ENCODE results near the gene KIAA0513. TPM values are rescaled to one million over a fixed set of nuclear protein-coding genes. Genes with fewer than 3 reads are reported as not detected.

KIAA0513 gene
- polyA plus RNA-seq, 1 experiment = 10.0 TPM

DNA sequence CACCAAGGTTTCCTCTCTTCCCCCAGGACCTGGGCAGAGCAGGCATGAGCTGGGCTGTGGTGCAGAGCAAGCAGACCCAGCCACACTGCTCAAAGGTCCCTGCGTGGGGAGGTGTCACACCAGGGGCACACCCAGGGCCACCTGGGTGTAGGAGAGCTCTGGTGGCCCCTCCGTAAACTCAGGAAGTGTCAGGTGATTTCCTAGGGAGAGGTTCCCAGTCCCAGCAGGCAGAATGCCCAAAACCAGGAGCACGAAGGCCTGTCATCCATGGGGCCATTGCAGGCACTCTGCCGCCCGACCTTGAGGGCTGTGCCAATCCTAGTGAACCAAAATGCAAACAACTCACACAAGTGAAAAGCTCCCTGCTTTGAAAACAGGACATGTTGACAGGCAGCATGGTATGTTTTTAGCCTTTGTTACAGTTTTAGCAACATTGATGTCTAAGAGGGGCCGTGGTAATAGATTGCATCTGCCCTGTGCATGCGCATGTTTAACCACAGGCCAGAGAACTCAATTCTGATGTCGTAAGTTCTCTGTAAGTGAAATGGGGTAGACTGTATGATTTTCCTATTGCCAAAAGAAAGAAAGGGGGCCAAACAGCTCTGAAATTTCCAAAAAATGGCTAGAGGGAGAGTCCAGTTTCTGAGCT, 63.4 kb downstream of the KIAA0513 start:
- ChIA-PET POLR2A (no interaction called here), CTCF (interaction anchor here (0.6 to 1.0 kb wide), 2 partner anchors 11 to 24 kb away, joined by 3 read pairs; no protein-coding TSS in a partner anchor)
- Histone ChIP-seq H3K4me3 (ENCODE audit: low read depth, low read length) (no peak overlapping the region), H3K9me3 (ENCODE audit: control insufficient read depth, insufficient read depth, low read length) (no peaks in the 10 kb centered on the region; the same call in 1 of the 2 replicates), H3K27ac (ENCODE audit: low read depth, low read length) (no peak overlapping the region), H3K27me3 (ENCODE audit: control insufficient read depth, insufficient read depth, low read length) (peaks cover 11% of the 10 kb centered on the region)
- DNase-seq (ENCODE audit: low read depth, low spot score) = no peak
- TF ChIP-seq, protein P1, sequence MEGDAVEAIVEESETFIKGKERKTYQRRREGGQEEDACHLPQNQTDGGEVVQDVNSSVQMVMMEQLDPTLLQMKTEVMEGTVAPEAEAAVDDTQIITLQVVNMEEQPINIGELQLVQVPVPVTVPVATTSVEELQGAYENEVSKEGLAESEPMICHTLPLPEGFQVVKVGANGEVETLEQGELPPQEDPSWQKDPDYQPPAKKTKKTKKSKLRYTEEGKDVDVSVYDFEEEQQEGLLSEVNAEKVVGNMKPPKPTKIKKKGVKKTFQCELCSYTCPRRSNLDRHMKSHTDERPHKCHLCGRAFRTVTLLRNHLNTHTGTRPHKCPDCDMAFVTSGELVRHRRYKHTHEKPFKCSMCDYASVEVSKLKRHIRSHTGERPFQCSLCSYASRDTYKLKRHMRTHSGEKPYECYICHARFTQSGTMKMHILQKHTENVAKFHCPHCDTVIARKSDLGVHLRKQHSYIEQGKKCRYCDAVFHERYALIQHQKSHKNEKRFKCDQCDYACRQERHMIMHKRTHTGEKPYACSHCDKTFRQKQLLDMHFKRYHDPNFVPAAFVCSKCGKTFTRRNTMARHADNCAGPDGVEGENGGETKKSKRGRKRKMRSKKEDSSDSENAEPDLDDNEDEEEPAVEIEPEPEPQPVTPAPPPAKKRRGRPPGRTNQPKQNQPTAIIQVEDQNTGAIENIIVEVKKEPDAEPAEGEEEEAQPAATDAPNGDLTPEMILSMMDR (IDR thresholded peaks at IDR 0.05; ENCODE audit: low read depth, low read length) = no peak

DNA sequence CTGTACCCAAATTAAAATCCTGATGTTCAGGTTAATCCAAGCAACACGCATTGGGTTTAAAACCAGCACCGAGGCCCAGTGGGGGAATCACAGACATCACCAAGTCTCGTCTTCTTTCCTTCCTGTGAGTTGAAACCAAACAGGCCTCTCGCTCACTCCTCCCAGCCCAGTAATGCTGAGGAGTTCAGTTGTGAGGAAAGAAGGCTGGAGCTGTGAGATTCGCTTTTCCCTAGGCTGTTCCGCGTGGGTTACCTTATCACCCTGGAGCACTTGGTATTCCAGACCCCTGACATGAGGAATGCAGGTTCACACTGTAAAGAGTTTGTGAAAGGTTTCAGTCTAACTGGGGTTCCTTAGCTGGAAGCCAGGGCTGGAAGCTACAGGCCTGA, 63.9 kb downstream of the KIAA0513 start:
- DNase-seq (ENCODE audit: low read depth, low spot score) = no peak
- CTCF ChIA-PET = interaction anchor here (0.6 kb wide), 1 partner anchor 23 kb away, joined by 3 read pairs; no protein-coding TSS in a partner anchor

DNA sequence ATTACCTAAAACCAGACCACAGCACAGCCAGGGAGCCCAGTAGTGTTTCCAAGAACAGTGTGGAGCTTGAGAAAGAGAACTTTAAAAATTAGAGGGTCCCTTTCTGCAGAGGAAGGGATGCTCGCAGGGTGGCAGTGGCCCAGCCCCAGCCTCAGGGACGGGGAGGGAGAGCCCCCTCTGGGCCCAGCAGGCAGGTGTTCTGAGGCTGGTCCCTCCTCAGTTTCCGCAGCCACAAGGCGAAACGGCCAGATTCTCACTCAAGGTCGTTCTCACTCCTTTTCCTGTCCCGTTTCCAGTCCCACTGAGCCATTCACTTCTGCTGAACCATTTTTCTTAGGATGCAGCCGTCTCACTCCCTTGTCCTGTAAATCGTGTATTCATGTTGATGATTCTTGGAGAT, 64.7 kb downstream of the KIAA0513 start:
- no peak for DNase-seq (ENCODE audit: low read depth, low spot score)
- TF ChIP-seq, protein P1 (IDR thresholded peaks at IDR 0.05; ENCODE audit: low read depth, low read length) = no peak
- Histone ChIP-seq H3K4me3 (ENCODE audit: low read depth, low read length) (no peak overlapping the region), H3K27ac (ENCODE audit: low read depth, low read length) (no peak overlapping the region), H3K27me3 (ENCODE audit: control insufficient read depth, insufficient read depth, low read length) (peaks cover 18% of the 10 kb centered on the region), H3K9me3 (ENCODE audit: control insufficient read depth, insufficient read depth, low read length) (no peaks in the 10 kb centered on the region; the same call in 1 of the 2 replicates)
- ChIA-PET CTCF (no interaction called here), POLR2A (no interaction called here)

More for the DNA sequence above, 63.9 kb downstream of the KIAA0513 start:
- H3K27me3 ChIP-seq (ENCODE audit: control insufficient read depth, insufficient read depth, low read length) = peaks cover 11% of the 10 kb centered on the region
- TF ChIP-seq, protein P1 (IDR thresholded peaks at IDR 0.05; ENCODE audit: low read depth, low read length) = no peak
- POLR2A ChIA-PET = no interaction called here
- H3K4me3 ChIP-seq (ENCODE audit: low read depth, low read length) = no peak overlapping the region
- no peaks in the 10 kb centered on the region; the same call in 1 of the 2 replicates for H3K9me3 ChIP-seq (ENCODE audit: control insufficient read depth, insufficient read depth, low read length)
- H3K27ac ChIP-seq (ENCODE audit: low read depth, low read length) = no peak overlapping the region

DNA sequence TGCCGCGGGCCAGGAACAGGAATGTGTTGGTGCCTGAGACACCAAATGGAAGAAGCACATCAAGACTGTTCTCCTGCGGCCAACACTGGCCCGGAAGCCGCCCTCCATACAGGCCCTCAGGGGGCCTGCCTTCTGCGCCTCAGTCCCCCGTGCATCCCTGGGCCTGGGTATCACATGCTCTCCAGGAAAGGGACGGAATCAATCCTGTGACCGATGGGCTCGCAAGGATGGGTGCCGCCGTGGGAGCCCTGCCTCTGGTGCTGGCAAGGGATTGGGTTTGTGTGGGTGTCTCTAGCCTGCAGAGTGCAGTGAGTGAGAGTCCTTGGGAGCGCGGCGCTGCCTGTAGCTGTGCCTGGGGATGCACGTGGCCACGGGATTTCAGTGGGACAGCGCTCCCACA, 65.3 kb downstream of the KIAA0513 start:
- ChIA-PET POLR2A (no interaction called here), CTCF (no interaction called here)
- Histone ChIP-seq H3K27ac (ENCODE audit: low read depth, low read length) (no peak overlapping the region), H3K27me3 (ENCODE audit: control insufficient read depth, insufficient read depth, low read length) (peaks cover 18% of the 10 kb centered on the region), H3K9me3 (ENCODE audit: control insufficient read depth, insufficient read depth, low read length) (no peaks in the 10 kb centered on the region; the same call in 1 of the 2 replicates), H3K4me3 (ENCODE audit: low read depth, low read length) (no peak overlapping the region)
- DNase-seq (ENCODE audit: low read depth, low spot score) = no peak
- TF ChIP-seq, protein P1 (IDR thresholded peaks at IDR 0.05; ENCODE audit: low read depth, low read length) = no peak

DNA sequence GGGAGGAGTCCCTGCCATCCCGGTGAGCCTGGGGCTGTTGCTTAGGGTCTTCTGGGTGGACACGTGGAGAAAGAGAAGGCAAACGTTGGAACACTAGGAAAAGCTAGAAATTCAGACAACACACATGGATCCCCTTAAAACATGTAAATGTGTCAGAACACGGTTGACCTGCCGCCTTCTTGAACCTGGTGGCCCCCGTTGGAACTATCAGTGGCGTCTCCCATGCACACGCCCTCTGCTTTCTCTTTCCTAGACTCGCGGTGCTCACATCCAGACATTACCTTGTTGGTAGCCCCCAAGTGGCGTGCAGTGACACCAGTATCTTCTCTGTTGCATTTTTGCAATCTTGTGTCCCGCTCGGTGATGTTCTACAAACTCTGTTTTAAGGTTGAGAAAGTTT, 66.1 kb downstream of the KIAA0513 start:
- H3K9me3 ChIP-seq (ENCODE audit: control insufficient read depth, insufficient read depth, low read length) = no peaks in the 10 kb centered on the region; the same call in 1 of the 2 replicates
- CTCF ChIA-PET = no interaction called here

More for the DNA sequence above, 66.1 kb downstream of the KIAA0513 start:
- no peak for DNase-seq (ENCODE audit: low read depth, low spot score)
- POLR2A ChIA-PET = no interaction called here
- Histone ChIP-seq H3K27ac (ENCODE audit: low read depth, low read length) (no peak overlapping the region), H3K27me3 (ENCODE audit: control insufficient read depth, insufficient read depth, low read length) (peaks cover 23% of the 10 kb centered on the region), H3K4me3 (ENCODE audit: low read depth, low read length) (no peak overlapping the region)
- TF ChIP-seq, protein P1 (IDR thresholded peaks at IDR 0.05; ENCODE audit: low read depth, low read length) = no peak
